A673 (cell line): ENCODE measurements around the gene FBN1. TPM values are rescaled to one million over a fixed set of nuclear protein-coding genes. Genes with fewer than 3 reads are reported as not detected.

ENCODE experiments used
- BruUV-seq: library from RNA; stranded (reverse); fragments of 400-500 nt; replicated peaks from 2 replicates; lab custom pipeline; 2021; lab: Mats Ljungman, UMichigan
- CTCF ChIA-PET: fragments of 300-600 bp; sonication (Branson Sonifier 250); formaldehyde crosslinking; loops from one replicate; lab custom pipeline; 2022; ENCODE audit warnings: antibody characterized with exemption; lab: Charles Lee
- POLR2A ChIA-PET: fragments of 300-600 bp; sonication (Branson Sonifier 250); formaldehyde crosslinking; loops from one replicate; lab custom pipeline; 2022; ENCODE audit warnings: antibody characterized with exemption; ENCODE audit not compliant: low non-redundant PET; lab: Charles Lee
- DNase-seq: peaks from one replicate; pipeline ENCODE4 v3.0.0-alpha.2; 2015; ENCODE audit warnings: low spot score
- H3K27ac ChIP-seq: fragments of 200-600 bp; sonication (generic); 2 replicates; pipeline ENCODE4 v1.5.1; 2016; ENCODE audit warnings: mixed run types, low read depth, mild to moderate bottlenecking, mixed read lengths, antibody characterized with exemption, low read length; ENCODE audit not compliant: poor library complexity, severe bottlenecking
- H3K27me3 ChIP-seq: fragments of 200-600 bp; sonication (generic); replicated peaks from 2 replicates; pipeline ENCODE4 v1.6.1; 2017; ENCODE audit warnings: mixed run types, low read depth, mild to moderate bottlenecking, mixed read lengths, antibody characterized with exemption, low read length; ENCODE audit not compliant: insufficient read depth, poor library complexity
- H3K36me3 ChIP-seq: fragments of 200-600 bp; sonication (generic); 2 replicates; pipeline ENCODE4 v1.6.1; 2016; ENCODE audit warnings: mixed run types, mild to moderate bottlenecking, mixed read lengths, antibody characterized with exemption, low read length; ENCODE audit not compliant: insufficient read depth, poor library complexity, severe bottlenecking
- H3K4me1 ChIP-seq: fragments of 200-600 bp; sonication (generic); 2 replicates; pipeline ENCODE4 v1.6.1; 2017; ENCODE audit warnings: mixed run types, mild to moderate bottlenecking, mixed read lengths, antibody characterized with exemption, low read length; ENCODE audit not compliant: insufficient read depth, poor library complexity, severe bottlenecking
- H3K4me3 ChIP-seq: fragments of 200-600 bp; sonication (generic); 2 replicates; pipeline ENCODE4 v1.5.1; 2016; ENCODE audit warnings: low read depth, mixed run types, mild to moderate bottlenecking, mixed read lengths, low read length; ENCODE audit not compliant: poor library complexity, severe bottlenecking
- H3K9me3 ChIP-seq: fragments of 200-600 bp; sonication (generic); 2 replicates; pipeline ENCODE4 v1.6.1; 2016; ENCODE audit warnings: mixed run types, low read depth, mild to moderate bottlenecking, mixed read lengths, antibody characterized with exemption, low read length; ENCODE audit not compliant: poor library complexity, severe bottlenecking
- EZH2 ChIP-seq: fragments of 200-600 bp; sonication (generic); IDR thresholded peaks from 2 replicates; pipeline ENCODE4 v1.6.1; 2017; ENCODE audit warnings: borderline replicate concordance, low read depth, mild to moderate bottlenecking, mixed read lengths, antibody characterized with exemption, low read length; ENCODE audit not compliant: poor library complexity, severe bottlenecking
- intact Hi-C: fragments of 100-400 bp; cut with micrococcal nuclease; formaldehyde crosslinking; loops from one replicate; pipeline ENCODE4 v1.10.0; 2022; ENCODE audit not compliant: unreplicated experiment
- total RNA-seq: library from RNA; stranded (reverse); gene quantifications from 2 replicates; pipeline ENCODE4 v1.2.3, GENCODE V29; 2021
- TF ChIP-seq, protein P1 (sequence below): fragments of 300-800, 200-600 bp; sonication (generic); conservative IDR thresholded peaks from 2 replicates; pipeline ENCODE4 v1.5.1; 2017; ENCODE audit warnings: low read depth, mild to moderate bottlenecking, antibody characterized with exemption, low read length, moderate library complexity, mixed read lengths

The FBN1 gene
- total RNA-seq, 1 experiment from 2014 or later: 25.4 TPM

- no peaks in the 10 kb centered on the region for H3K27me3 ChIP-seq
- H3K27ac ChIP-seq: no peak overlapping the region
- no peaks in the 10 kb centered on the region for H3K9me3 ChIP-seq
- no peak for DNase-seq
- H3K36me3 ChIP-seq: no peaks in the 10 kb centered on the region
- intact Hi-C loops: no loop called here
- BruUV-seq: no TSS peak
- H3K4me1 ChIP-seq: peaks cover 26% of the 10 kb centered on the region
- TF ChIP-seq EZH2: no peak
- TF ChIP-seq, protein P1, sequence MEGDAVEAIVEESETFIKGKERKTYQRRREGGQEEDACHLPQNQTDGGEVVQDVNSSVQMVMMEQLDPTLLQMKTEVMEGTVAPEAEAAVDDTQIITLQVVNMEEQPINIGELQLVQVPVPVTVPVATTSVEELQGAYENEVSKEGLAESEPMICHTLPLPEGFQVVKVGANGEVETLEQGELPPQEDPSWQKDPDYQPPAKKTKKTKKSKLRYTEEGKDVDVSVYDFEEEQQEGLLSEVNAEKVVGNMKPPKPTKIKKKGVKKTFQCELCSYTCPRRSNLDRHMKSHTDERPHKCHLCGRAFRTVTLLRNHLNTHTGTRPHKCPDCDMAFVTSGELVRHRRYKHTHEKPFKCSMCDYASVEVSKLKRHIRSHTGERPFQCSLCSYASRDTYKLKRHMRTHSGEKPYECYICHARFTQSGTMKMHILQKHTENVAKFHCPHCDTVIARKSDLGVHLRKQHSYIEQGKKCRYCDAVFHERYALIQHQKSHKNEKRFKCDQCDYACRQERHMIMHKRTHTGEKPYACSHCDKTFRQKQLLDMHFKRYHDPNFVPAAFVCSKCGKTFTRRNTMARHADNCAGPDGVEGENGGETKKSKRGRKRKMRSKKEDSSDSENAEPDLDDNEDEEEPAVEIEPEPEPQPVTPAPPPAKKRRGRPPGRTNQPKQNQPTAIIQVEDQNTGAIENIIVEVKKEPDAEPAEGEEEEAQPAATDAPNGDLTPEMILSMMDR: no peak
- H3K4me3 ChIP-seq: no peak overlapping the region
- CTCF ChIA-PET: no interaction called here
- POLR2A ChIA-PET: no interaction called here
Measured at GRCh38 chr15:48579945-48580671, 65.4 kb downstream of the FBN1 start.

DNA sequence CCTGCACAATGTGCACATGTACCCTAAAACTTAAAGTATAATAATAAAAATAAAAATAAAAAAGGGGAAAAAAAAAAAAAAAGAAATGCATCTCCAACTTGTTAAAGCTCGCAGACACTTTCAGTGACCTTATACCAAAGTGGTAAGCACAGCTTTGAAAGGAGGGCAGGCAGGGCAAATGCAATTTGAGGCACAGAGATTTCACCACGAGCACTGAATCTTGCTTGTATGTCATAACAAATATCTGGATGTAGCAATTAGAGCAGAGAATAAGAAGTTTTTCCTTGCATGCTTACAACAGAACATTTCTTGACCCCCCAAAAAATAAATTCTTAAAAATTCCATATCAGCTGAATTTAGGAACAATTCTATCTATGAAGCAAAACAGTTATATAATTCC, 66.5 kb downstream of the FBN1 start:
- no peak overlapping the region for H3K27ac ChIP-seq
- H3K4me1 ChIP-seq: peaks cover 20% of the 10 kb centered on the region
- POLR2A ChIA-PET: no interaction called here
- BruUV-seq: no TSS peak
- no peaks in the 10 kb centered on the region for H3K27me3 ChIP-seq
- H3K9me3 ChIP-seq: no peaks in the 10 kb centered on the region
- CTCF ChIA-PET: no interaction called here
- H3K36me3 ChIP-seq: no peaks in the 10 kb centered on the region
- DNase-seq: no peak
- H3K4me3 ChIP-seq: no peak overlapping the region
- intact Hi-C loops: no loop called here
- TF ChIP-seq EZH2: no peak
- TF ChIP-seq, protein P1: no peak

- no peaks in the 10 kb centered on the region for H3K36me3 ChIP-seq
- intact Hi-C loops: no loop called here
- H3K27ac ChIP-seq: no peak overlapping the region
- no peaks in the 10 kb centered on the region for H3K9me3 ChIP-seq
- no peak for TF ChIP-seq EZH2
- TF ChIP-seq, protein P1: no peak
- DNase-seq: no peak
- H3K4me3 ChIP-seq: no peak overlapping the region
- POLR2A ChIA-PET: no interaction called here
- CTCF ChIA-PET: no interaction called here
- no TSS peak for BruUV-seq
- H3K4me1 ChIP-seq: peaks cover 8% of the 10 kb centered on the region
- no peaks in the 10 kb centered on the region for H3K27me3 ChIP-seq
Measured at GRCh38 chr15:48577469-48577868, 68.0 kb downstream of the FBN1 start.
